ENCODE results near the gene CAMTA1. TPM values are rescaled to one million over a fixed set of nuclear protein-coding genes. Genes with fewer than 3 reads are reported as not detected.

Gene CAMTA1
- total and polyA plus RNA-seq, 9 of the 15 experiments (the other 6 are each of a cell fraction or from before 2014, with no cell fraction given): 43.9 to 161 (median 65.9) TPM

DNA sequence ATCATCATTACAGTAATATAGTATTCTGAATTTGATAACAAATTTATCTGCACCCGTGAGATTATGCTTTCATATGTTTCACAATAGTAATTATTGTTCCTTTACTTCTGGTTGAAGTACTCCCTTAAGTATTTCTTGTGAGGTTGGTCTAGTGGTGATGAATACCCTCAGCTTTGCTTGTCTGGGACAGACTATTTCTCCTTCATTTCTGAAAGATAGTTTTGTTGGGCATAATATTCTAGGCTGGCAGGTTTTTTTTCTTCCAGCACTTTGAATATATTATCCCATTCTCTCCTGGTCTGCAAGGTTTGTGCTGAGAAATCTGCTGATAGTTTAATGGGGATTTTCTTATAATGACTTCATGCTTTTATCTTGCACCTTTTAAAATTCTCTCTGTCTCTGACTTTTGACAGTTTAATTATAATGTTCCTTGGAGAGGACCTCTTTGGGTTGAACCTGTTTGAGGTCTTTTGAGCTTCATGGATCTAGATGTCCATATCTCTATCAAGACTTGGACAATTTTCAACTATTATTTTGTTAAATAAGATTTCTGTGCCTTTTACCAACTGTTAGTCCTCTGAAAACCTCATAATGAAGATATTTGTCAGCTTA lies 614.4 kb downstream of the CAMTA1 start (continued):
- TF ChIP-seq ZNF324 (CRISPR knock-in tag; IDR thresholded peaks at IDR 0.05) (no peak), RAD21 (CRISPR knock-in tag; conservative IDR thresholded peaks at IDR 0.05 in 1 of 2, IDR thresholded peaks at IDR 0.05 in 1 of 2) (no peak), TEAD4 (IDR thresholded peaks at IDR 0.05; ENCODE audit: low read length) (no peak), TEAD4 (CRISPR knock-in tag; IDR thresholded peaks at IDR 0.05; ENCODE audit: borderline replicate concordance) (no peak)

DNA sequence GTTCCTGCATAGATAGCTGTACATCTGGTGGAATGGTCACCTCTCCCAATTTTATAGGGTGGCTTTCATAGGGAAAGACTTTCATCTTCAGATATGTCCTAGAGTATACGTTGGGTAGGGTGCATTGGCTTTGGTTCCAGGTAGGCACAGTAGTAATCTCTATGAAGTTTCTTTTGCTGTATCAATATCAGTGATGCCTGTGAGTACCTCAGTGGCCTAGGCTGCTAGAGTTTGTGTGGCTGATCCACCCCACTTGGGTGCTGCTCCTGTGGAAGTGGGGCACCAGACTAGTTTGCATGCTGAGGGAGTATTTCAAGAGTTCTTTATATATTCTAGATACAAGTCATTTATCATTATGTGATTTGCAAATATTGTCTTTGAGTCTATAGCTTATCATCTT lies 615.3 kb downstream of the CAMTA1 start:
- H3K9me3 ChIP-seq (replicated peaks; ENCODE audit: control insufficient read depth, insufficient read depth, low read depth, low read length): no peaks in the 10 kb centered on the region
- no peaks in the 10 kb centered on the region for H3K36me3 ChIP-seq (ENCODE audit: control insufficient read depth, insufficient read depth, low read length)
- H3K27ac ChIP-seq (ENCODE audit: extremely low read depth, low read depth, low read length): no peak overlapping the region
- no peak overlapping the region for H3K4me2 ChIP-seq (ENCODE audit: insufficient read depth, low read length)
- H2AFZ ChIP-seq (ENCODE audit: low read depth, low read length): no peak overlapping the region
- no peak for ATAC-seq
- H3K9ac ChIP-seq (ENCODE audit: insufficient read depth in 1 of 2, low read depth in 2 of 2, low read length in 2 of 2): no peak overlapping the region
- ChIA-PET POLR2A (no interaction called here), CTCF (ENCODE audit: low intra/inter-chr PET ratio) (no interaction called here)
- DNase-seq (ENCODE audit: extremely low read depth in 1 of 4, low spot score in 3 of 4): no peak
- 0% methylated on average over 1 of the region's 1 CpG for WGBS (ENCODE audit: insufficient coverage, low coverage, missing lambda C conversion rate)
- no peaks in the 10 kb centered on the region for H3K79me2 ChIP-seq (ENCODE audit: control insufficient read depth, insufficient read depth, low read length)
- TF ChIP-seq DNMT1 (IDR thresholded peaks at IDR 0.05): no peak
- no peak for TF ChIP-seq MCM5 (IDR thresholded peaks at IDR 0.05; ENCODE audit: low read depth)
- no peak for TF ChIP-seq KAT8 (IDR thresholded peaks at IDR 0.05; ENCODE audit: low read depth)
- TF ChIP-seq TAF7 (tag; IDR thresholded peaks at IDR 0.05): no peak
- TF ChIP-seq RFX1 (IDR thresholded peaks at IDR 0.05): no peak
- no peak for TF ChIP-seq PHB (CRISPR knock-in tag; IDR thresholded peaks at IDR 0.05)
- no peak for TF ChIP-seq ZC3H8 (IDR thresholded peaks at IDR 0.05)
- TF ChIP-seq RFX5 (IDR thresholded peaks at IDR 0.05; ENCODE audit: low read depth, low read length): no peak
- TF ChIP-seq NONO (IDR thresholded peaks at IDR 0.05; ENCODE audit: low read depth in 2 of 2, low read length in 1 of 2): no peak
- TF ChIP-seq MCM2 (IDR thresholded peaks at IDR 0.05; ENCODE audit: low read depth): no peak
- TF ChIP-seq TBP (optimal IDR thresholded peaks at IDR 0.05; ENCODE audit: low read depth, low read length): no peak
- TF ChIP-seq, protein P1, sequence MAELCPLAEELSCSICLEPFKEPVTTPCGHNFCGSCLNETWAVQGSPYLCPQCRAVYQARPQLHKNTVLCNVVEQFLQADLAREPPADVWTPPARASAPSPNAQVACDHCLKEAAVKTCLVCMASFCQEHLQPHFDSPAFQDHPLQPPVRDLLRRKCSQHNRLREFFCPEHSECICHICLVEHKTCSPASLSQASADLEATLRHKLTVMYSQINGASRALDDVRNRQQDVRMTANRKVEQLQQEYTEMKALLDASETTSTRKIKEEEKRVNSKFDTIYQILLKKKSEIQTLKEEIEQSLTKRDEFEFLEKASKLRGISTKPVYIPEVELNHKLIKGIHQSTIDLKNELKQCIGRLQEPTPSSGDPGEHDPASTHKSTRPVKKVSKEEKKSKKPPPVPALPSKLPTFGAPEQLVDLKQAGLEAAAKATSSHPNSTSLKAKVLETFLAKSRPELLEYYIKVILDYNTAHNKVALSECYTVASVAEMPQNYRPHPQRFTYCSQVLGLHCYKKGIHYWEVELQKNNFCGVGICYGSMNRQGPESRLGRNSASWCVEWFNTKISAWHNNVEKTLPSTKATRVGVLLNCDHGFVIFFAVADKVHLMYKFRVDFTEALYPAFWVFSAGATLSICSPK (IDR thresholded peaks at IDR 0.05; ENCODE audit: borderline replicate concordance): no peak
- in situ Hi-C loops (cut with MboI): no loop called here
- no peak overlapping the region for H3K4me3 ChIP-seq
- peaks cover 6 to 13% of the 10 kb centered on the region in 2 experiments; a peak in 3 of 5 replicates for H3K27me3 ChIP-seq (ENCODE audit: control insufficient read depth in 2 of 2, insufficient read depth in 2 of 2, low read length in 2 of 2)
- FAIRE-seq: no peak
- H3K9me1 ChIP-seq (ENCODE audit: control insufficient read depth, insufficient read depth, low read length): no peaks in the 10 kb centered on the region
- no peaks in the 10 kb centered on the region; the same call in 1 of the 2 replicates for H4K20me1 ChIP-seq (replicated peaks; ENCODE audit: control insufficient read depth, insufficient read depth, low read length)
- no peaks in the 10 kb centered on the region for H3K4me1 ChIP-seq (replicated peaks in 1 of 2; ENCODE audit: control insufficient read depth in 2 of 2, insufficient read depth in 2 of 2, low read length in 2 of 2)
- no TSS peak for BruUV-seq (replicated peaks)
- intact Hi-C loops (cut with micrococcal nuclease): no loop called here
